Measurements from ENCODE around the gene LEMD3. TPM values are rescaled to one million over a fixed set of nuclear protein-coding genes. Genes with fewer than 3 reads are reported as not detected.

LEMD3 gene
- polyA plus RNA-seq, 2 of the 4 experiments (the other 2 are of a cell fraction), result 12.3 to 17.8 TPM

GRCh38 chr12:65169320-65170208, at the start of gene LEMD3 (continued):
- TF ChIP-seq USF2 (IDR thresholded peaks at IDR 0.05) (peak; percentile 79), HOXB5 (CRISPR knock-in tag; IDR thresholded peaks at IDR 0.05) (peak; percentile 86), HMGXB4 (CRISPR knock-in tag; IDR thresholded peaks at IDR 0.05; ENCODE audit: borderline replicate concordance) (no peak), RAD21 (conservative IDR thresholded peaks at IDR 0.05 in 1 of 2, IDR thresholded peaks at IDR 0.05 in 1 of 2) (no peak), KDM1A (IDR thresholded peaks at IDR 0.05; ENCODE audit: low read depth) (no peak), KDM5A (IDR thresholded peaks at IDR 0.05) (peak; percentile 90), FOSB (CRISPR knock-in tag; IDR thresholded peaks at IDR 0.05) (no peak), NR3C1 (IDR thresholded peaks at IDR 0.05) (no peak), HOXB13 (CRISPR knock-in tag; IDR thresholded peaks at IDR 0.05; ENCODE audit: low read depth) (peak; percentile 88), NPAS2 (CRISPR knock-in tag; IDR thresholded peaks at IDR 0.05; ENCODE audit: borderline replicate concordance) (peak; percentile 31; the same call in 1 of the 2 replicates), CTCF (IDR thresholded peaks at IDR 0.05) (no peak), NFE2L2 (conservative IDR thresholded peaks at IDR 0.05; ENCODE audit: low read length) (no peak), TP53 (CRISPR knock-in tag; IDR thresholded peaks at IDR 0.05) (no peak), BHLHE40 (IDR thresholded peaks at IDR 0.05; ENCODE audit: low read depth, low read length) (no peak), EHMT2 (IDR thresholded peaks at IDR 0.05; ENCODE audit: low read depth) (no peak), ZC3H11A (IDR thresholded peaks at IDR 0.05) (no peak), CBX2 (IDR thresholded peaks at IDR 0.05; ENCODE audit: borderline replicate concordance, low read depth) (no peak), POLR2A (IDR thresholded peaks at IDR 0.05; ENCODE audit: low read length) (peak; percentile 93), RFX5 (IDR thresholded peaks at IDR 0.05) (no peak), SMC3 (IDR thresholded peaks at IDR 0.05) (no peak), E2F6 (IDR thresholded peaks at IDR 0.05; ENCODE audit: borderline replicate concordance, low read depth) (peak; percentile 100), FOXS1 (CRISPR knock-in tag; IDR thresholded peaks at IDR 0.05) (no peak), ZFP36 (IDR thresholded peaks at IDR 0.05; ENCODE audit: borderline replicate concordance, partially characterized antibody) (no peak), CHD4 (IDR thresholded peaks at IDR 0.05; ENCODE audit: borderline replicate concordance) (no peak), ESRRA (IDR thresholded peaks at IDR 0.05; ENCODE audit: borderline replicate concordance, low read length) (no peak), EHF (CRISPR knock-in tag; IDR thresholded peaks at IDR 0.05) (peak; percentile 37; the same call in 1 of the 2 replicates), CEBPB (IDR thresholded peaks at IDR 0.05) (no peak)

All from A549 (cell line).